Activated CD8-positive, alpha-beta memory T cell treated with anti-CD3 and anti-CD28 coated beads for 36 hours (primary cell): ENCODE data around the gene SPIRE1. TPM values are rescaled to one million over a fixed set of nuclear protein-coding genes. Genes with fewer than 3 reads are reported as not detected.
"Not testable (repeated sequence)": the region's sequence is repeated elsewhere in the genome, so short reads cannot be mapped to it uniquely, and the experiment has no call there.

ENCODE experiments used
- CTCF ChIA-PET: fragments of 350-600 bp; sonication (Branson Sonifier 250); formaldehyde crosslinking; loops from one replicate; lab custom pipeline; 2021; ENCODE audit warnings: antibody characterized with exemption; lab: Charles Lee
- POLR2A ChIA-PET: fragments of 350-600 bp; sonication (Branson Sonifier 250); formaldehyde crosslinking; loops from one replicate; lab custom pipeline; 2021; ENCODE audit warnings: antibody characterized with exemption; lab: Charles Lee
- total RNA-seq, 2 experiments: library from RNA; stranded (reverse); gene quantifications; one replicate each; pipeline ENCODE4 v1.2.3, GENCODE V29; 2021

The SPIRE1 gene
- total RNA-seq, 2 experiments from 2014 or later: 8.7 to 9.5 TPM

DNA sequence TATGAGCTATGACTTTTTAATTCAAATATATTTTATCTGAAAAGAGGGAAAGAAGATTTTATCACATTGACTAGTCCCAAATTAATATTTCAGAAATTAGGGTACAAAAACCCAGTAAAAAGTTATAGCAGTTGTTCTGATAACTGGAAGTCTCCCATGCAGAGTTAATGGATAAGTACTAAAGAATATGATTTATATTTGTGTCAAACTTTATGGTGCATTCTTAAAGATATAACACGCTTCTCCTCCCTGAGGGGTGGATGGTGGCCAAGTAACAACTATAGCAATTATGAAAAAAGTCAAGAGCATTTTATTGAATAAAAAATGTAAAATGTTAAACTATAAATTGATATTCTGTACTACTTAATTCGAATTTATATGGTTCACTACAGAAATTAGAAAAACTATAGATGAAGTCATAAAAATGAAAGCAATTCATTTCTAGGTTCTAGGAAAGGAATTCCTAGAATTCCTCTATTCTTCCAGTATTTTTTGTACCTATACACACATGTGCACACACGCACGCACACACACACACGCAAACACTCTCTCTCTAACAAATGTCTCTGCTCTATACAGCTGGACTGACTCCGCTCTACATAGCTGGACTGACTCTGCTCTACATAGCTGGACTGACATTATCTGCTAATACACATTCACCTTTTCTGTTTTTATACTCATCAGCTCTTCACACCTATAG is 138.9 kb downstream of the SPIRE1 start:
- POLR2A ChIA-PET: no interaction called here
- CTCF ChIA-PET: no interaction called here

DNA sequence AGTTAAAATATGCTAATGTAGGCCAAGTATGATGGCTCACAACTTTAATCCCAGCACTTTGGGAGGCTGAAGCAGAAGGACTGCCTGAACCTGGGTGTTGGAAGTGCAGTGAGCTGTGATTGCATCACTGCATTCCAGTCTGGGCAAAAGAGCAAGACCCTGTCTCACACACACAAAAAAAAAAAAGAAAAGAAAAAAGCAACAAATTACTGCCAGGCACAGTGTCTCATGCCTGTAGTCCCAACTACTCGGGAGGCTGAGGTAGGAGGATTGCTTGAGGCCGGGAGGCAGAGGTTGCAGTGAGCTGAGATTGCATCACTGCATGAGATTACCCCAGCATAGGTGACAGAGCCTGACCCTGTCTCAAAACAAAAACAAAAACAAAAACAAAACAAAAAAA is 139.6 kb downstream of the SPIRE1 start:
- ChIA-PET CTCF (no interaction called here), POLR2A (interaction anchor here (0.7 kb wide), 1 partner anchor 184 kb away, joined by 3 read pairs; no protein-coding TSS in a partner anchor)

DNA sequence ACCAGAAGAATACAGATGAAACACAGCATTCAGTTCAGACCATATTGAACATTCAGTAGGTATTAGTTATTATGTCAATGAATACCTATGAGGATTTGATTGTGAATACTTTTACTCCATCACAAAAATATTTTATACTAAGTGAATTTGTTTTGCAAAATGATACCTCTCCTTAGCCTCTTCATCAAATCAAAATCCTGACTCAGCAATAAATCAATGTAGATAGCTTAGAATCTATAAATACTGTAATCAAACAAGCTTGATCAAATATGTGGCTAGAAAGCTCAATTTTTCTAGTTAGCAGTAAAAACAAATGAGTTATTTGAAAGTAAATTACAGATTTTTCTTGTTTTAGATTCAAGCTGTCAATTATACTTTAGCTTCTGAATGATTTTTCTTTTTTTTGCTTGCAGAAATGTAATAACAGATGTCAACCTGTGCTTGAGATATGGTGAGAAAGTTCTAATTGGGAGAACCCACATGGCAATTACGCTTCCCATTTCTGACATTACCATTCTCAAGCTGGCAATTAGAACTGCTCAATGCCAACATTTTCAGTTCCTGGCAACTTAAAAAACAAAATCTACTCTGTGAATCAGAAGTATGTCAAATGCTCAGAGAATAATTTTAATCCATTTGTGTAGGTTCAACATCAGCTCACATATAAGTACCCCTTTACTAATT is 140.6 kb downstream of the SPIRE1 start:
- ChIA-PET POLR2A (no interaction called here), CTCF (no interaction called here)

DNA sequence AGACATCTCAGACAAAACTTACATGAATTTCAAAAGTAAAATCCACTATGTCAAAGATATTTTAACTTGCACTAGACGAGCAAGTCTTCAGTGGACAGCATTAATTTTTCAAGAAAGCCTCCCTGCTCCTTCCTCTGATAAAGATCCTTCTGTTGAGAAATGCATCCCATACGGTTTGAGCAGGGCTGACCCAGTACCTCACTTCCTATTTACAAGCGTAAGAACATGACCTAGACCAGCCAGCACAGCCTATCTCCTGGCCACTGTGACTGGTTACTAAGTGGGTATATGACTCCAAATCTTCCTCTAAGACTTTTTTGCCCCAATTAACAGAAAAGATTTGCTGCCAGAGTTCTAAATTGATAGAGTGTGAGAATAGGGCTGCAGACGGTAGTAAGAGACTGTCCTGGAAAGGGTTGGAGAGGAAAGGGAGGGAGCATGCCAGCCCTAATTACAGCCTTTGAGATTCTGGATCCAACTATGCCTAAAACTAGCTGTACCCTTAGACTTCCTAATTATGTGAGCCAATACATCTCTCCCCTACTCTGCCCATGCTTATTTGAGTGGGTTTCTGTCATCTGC is 141.8 kb downstream of the SPIRE1 start:
- POLR2A ChIA-PET: no interaction called here
- CTCF ChIA-PET: no interaction called here

DNA sequence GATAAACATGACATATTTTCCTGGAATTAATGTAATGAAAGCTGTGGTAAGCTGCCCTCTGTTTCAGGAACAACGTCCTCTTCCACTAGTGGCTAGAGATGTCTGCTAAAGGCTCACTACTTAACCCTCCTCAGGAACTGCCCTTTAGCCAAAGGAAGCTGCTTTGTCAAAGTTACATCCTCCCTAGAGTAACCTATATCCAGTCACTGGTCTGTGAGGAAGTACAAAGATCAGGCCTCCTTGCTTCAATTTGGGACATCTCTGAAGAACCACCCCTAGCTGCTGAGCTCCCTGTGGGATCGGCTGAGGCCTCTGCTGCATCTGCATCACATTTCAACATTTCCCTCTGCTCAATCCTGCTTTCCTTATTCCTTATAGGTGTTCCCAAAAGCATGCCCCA is 142.4 kb downstream of the SPIRE1 start:
- ChIA-PET POLR2A (interaction anchor here (1.1 kb wide), 1 partner anchor 108 kb away, joined by 3 read pairs; the partner anchor contains the start of gene PRELID3A), CTCF (no interaction called here)

DNA sequence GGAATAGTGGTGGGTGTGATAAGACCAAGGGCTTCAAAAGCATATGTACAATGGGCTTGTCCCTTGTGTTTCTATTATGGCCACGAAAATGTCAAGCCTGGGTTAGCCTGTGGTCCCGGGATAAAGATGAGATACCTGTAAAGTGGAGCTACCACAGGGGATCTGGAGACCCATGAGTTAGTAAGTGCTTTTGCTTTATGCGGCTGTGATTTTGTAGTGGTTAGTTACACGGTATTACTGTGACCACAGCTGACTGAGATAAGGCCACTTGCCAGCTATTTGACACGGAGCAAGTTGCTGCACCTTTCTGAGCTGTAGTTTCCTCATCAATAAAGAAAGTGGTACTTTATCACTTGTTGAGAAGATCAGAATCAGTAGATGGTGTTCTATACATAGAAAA is 150.9 kb downstream of the SPIRE1 start:
- ChIA-PET POLR2A (no interaction called here), CTCF (no interaction called here)

DNA sequence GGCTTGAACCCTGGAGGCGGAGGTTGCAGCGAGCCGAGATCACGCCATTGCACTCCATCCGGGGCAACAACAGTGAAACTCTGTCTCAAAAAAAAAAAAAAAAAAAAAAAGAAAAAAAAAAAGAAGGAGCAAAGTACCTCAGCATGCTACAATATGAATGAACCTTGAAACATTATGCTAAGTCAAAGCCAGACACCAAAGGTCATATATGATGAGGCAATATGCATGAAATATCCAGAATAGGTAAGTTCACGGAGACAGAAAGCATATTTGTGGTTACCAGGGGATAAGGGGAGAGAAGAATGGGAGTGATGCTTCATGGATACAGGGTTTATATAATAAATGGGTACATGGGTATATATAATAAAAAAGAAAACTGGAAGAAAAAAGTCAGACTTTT is 156.9 kb downstream of the SPIRE1 start:
- CTCF ChIA-PET: no interaction called here
- POLR2A ChIA-PET: interaction anchor here (0.7 kb wide), 1 partner anchor 81 kb away, joined by 3 read pairs; no protein-coding TSS in a partner anchor

DNA sequence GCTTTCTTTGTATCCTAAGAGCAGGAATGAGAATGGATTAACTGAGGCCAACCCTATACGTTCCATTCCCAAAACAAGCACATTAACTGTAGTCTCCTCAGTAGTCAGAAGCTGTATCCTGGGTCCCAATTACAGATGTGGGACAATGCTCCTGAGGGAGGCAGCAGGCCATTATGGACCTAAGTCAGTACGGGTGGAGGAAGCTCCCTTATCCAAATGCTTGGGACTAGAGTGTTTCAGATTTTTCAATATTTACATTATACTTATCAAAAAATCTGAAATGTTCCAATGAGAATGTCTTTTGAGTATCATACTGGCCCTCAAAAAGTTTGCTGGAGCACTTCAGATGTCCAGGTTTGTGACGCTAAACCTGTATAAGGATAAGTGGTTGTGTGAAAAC is 160.1 kb downstream of the SPIRE1 start:
- ChIA-PET CTCF (no interaction called here), POLR2A (no interaction called here)

DNA sequence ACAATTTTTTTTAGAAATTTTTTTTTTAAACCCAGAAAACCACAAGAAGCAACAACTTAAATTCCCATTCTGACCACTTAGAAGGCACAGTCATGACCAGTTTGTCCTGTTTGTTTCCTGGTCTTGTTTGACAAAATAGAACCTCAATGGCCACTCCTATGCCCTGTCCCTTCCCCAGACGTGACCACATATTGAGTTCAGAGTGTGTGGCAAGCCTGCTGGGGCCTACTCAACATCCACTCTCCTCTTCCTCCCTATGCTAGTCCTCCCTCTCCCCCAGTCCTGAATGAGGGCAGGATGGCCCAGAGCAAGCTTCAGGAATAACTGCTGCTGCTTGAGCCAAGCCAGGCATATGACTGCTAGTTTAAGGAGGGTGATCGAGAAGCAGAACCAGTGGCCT is 160.6 kb downstream of the SPIRE1 start:
- CTCF ChIA-PET: no interaction called here
- POLR2A ChIA-PET: no interaction called here

DNA sequence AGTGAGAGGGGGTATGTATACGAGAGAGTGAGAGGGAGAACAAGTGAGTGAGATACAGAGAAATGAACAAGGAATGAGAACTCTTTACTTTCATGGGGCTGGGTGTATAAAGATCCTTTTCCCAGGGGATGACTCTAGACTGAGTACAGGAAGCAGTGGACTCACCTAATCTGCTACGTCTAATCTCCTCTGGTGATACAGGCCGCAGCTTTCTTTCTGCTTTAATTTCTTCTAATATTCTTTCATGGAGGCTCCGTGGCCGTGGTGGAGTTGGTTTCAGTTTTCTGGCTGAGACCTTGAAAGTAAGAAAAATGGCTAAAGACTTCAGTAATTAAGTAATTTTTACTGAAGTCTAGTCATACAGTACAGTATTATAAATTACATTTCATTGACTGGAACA is 165.0 kb downstream of the SPIRE1 start:
- CTCF ChIA-PET: no interaction called here
- POLR2A ChIA-PET: no interaction called here

DNA sequence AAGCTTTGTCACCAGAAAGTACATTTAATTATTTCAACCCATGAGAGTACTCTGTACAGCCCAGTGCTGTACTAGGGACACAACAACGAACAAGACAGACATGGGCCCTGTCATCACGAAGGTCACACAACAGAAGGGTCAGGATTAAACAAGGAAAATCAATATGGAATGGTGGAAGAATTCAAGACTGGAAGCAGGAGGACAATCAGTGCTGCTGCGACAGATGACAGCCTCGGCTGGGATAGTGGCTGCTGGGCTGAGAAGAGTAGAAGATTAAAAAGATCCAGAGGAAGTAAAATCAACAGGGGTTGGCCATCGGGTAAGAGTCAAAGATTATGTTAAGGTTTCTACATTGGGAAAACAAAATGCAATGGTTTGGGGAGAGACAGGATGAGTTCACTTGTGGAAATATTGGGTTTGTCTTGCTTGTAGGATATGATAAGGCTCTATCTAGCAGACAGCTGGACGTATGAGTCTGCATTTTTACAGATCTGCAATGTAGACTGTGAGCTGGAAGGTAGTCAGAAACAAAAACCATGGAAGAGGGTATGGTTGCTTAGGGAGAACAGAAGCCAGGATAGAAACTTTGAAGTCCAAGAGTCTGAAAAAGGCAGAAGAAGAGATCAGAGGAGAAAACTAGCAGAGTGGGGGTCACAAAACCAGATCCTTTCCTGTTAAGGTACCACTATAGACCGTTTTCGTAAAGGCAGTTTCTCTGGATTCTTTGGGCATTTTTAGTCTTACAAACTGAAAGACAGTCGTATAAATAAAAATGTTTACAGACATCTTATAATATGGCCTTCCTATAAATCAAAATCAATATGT is 166.1 kb downstream of the SPIRE1 start:
- ChIA-PET CTCF (no interaction called here), POLR2A (no interaction called here)

DNA sequence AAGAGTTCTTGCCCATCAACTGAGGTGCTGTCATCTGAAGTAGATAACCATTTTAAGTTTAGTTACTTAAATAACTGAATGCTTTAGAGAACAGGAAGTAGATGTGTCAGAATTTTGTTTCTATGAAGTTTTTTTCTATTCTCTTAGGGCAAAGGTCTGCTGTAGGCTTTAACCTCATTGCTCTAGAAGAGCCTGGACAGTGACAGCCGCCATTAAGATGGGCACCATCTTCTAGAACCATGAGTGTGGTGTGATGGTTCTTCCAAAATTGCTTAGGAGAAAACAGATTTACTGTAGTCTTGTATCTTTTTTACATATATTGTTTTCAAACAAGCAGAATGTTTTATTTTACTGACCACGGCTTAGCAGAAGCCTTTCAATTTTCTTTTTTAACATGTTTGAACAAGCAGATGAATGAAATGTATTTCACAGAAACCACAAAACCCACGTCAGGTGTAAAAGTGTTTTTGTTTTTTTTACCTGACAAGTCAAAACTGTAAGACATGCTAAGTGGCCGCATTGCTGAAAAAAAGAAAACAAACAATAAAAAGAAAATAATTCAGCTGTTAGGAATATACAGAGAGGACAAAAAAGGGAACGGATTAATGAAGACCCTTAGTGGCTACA is 172.3 kb downstream of the SPIRE1 start:
- CTCF ChIA-PET: interaction anchor here (1.0 kb wide), 1 partner anchor 13 kb away, joined by 3 read pairs; no protein-coding TSS in a partner anchor
- POLR2A ChIA-PET: no interaction called here

DNA sequence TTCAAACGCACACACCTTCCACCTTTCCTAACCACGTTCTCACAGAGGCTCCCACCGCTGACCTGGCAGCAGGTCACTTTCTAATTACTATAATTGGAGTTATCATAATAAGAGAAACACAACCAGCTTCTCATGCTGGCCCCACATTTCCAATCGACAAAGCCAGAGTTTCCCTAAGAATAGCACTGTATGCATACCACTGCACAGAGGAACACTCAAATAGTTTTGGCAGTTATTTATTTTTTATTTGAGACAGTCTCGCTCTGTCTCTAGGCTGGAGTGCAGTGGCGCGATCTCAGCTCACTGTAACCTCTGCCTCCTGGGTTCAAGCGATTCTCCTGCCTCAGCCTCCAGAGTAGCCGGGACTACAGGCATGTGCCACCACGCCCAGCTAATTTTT is 176.0 kb downstream of the SPIRE1 start:
- CTCF ChIA-PET, POLR2A ChIA-PET: not testable (repeated sequence)

DNA sequence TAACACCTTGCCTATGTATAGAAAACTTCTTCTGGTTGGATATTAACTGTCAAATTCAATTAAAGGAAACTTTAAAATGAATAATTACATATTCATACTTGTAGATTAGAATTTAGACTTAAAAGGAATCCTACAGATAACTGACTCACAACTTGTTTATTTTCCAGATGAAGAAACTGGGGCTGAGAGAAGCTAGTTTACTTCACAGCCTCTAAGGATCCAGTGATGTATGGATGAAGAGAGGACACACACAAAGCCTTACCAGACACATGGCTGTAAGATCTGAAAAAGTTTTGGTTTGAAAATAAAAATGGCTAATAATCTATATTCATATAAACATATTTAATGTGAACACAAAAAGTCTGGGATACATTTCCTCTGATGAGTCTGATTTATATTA is 177.9 kb downstream of the SPIRE1 start:
- CTCF ChIA-PET: no interaction called here
- POLR2A ChIA-PET: no interaction called here

DNA sequence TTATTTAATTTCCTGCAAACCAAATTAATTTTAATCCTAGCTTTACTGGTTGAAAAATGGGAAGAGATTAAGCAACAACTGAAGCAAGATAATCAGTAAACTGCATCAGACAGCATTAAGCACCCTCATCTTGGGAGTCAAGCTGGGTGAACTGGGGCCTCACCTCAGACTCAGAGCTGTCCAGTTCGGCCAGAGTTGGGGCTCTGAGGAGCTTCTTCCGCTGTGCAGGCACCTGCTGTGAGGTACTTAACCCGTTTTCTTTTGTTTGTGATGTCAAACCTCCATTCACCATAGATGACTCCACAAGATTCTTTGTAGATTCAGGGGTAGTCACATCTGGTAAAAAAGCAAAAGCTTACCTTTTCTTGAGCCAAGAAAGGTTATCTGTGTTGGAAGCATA is 178.4 kb downstream of the SPIRE1 start:
- ChIA-PET POLR2A (no interaction called here), CTCF (interaction anchor here (1.0 kb wide), 1 partner anchor 88 kb away, joined by 3 read pairs; no protein-coding TSS in a partner anchor)

DNA sequence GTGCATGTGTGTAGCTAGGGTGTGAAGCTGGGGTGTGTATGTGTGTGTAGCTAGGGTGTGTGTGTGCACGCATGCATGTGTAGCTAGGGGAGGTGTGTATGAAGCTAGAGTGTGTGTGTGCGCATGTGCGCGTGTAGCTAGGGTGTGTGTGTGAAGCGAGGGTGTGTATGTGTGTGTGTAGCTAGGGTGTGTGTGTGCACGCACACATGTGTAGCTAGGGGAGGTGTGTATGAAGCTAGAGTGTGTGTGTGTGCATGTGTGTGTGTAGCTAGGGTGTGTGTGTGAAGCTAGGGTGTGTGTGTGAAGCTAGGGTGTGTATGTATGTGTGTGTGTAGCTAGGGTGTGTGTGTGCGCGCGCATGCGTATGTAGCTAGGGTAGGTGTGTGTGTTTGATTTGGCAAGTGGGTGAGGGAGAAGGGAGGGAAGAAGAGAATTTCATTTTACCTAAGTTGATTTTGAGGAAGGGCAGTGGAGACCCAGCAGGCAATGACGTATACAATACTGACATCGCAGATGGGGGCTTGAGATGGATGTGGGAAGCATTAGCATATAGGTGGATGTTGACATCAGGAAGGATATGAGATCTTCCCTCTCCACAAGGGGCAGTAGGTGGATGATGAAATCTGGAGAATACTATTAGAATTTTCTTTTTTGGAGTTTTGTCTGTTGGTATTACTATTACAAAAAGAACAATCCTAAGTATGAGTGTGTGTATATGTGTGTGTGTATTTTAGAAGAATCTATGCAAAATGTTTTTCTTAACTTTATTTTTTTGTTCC is 179.4 kb downstream of the SPIRE1 start:
- ChIA-PET POLR2A (no interaction called here), CTCF (interaction anchor here (0.5 to 1.0 kb wide), 2 partner anchors 87 to 192 kb away, joined by 3 read pairs; no protein-coding TSS in a partner anchor)

DNA sequence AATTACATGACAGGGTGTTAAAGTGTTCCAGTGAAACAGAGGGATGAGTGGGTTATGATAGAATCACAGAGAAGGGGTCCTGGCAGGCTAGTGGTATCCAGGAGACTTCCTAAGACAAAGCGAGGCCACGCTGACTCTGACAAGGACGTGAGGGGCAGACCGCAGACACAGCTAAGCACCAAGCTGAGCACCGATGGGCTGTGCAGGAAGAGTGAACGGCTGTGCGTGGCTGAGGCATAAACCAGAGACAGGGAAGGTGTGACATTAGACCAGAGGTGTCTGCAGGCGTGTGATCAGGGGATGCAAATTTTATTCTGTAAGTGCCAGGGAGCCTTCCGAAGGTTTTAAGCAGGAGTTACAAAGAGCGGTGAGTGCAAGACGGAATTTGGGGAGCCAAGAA is 180.3 kb downstream of the SPIRE1 start:
- POLR2A ChIA-PET: no interaction called here
- CTCF ChIA-PET: no interaction called here

DNA sequence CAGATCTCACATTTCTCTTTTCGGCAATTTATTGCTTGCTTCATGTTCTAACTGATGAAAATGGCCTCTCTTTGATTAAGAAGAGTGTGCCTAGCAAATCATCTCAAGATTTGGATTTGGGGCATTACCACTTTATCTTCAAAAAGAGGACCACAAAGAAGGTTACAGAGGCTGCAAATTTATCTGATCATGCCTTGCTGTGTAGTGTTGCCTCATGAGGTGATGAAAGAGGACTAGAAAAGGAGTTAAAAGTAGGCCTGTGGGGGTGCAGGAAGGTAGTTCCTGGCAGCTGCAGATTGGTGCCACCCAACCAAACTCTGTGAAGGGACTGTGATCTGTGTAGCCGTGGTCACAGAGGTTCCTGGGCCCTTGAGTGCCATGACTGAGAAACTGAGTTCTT is 181.0 kb downstream of the SPIRE1 start:
- CTCF ChIA-PET: no interaction called here
- POLR2A ChIA-PET: no interaction called here

DNA sequence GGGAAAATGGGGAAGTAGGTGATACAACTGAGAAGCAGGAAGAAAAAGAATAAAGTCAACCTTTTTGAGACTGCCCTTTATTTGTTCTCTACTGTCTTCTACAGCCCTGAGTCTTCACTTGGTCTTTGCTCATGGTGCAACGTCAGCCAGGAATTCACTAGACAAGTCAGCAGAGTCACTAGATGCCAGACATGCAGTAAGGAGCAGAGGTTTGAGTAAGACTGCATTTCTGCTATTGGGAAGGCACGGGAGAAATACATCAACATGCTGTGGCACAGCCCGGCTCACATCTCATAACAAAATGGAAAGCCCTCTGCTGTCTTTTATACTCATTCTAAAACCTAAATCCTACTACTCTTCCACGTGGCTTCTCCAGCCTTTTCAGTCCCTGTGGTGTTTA is 183.0 kb downstream of the SPIRE1 start:
- ChIA-PET POLR2A (no interaction called here), CTCF (no interaction called here)
